ENCODE measurements around the gene CCDC80.

Gene CCDC80

GRCh38 chr3:112640930-112641801 lies at the start of gene CCDC80 (continued):
- no peak for TF ChIP-seq ZNF549 (tag by site-specific recombination; IDR thresholded peaks at IDR 0.05)
- TF ChIP-seq GLIS1 (tag by site-specific recombination; IDR thresholded peaks at IDR 0.05): peak; percentile 32; the same call in 1 of the 2 replicates
- TF ChIP-seq TCF7L2 (IDR thresholded peaks at IDR 0.05; ENCODE audit: borderline replicate concordance, low read depth, low read length): no peak
- TF ChIP-seq KLF16 (tag by site-specific recombination; IDR thresholded peaks at IDR 0.05): no peak
- no peak for TF ChIP-seq ZNF670 (tag by site-specific recombination; IDR thresholded peaks at IDR 0.05; ENCODE audit: low read depth)
- TF ChIP-seq ZNF335 (tag by site-specific recombination; conservative IDR thresholded peaks at IDR 0.05): peak; percentile 75
- no peak for TF ChIP-seq ZNF280C (tag by site-specific recombination; IDR thresholded peaks at IDR 0.05)
- no peak for TF ChIP-seq ZNF488 (tag by site-specific recombination; IDR thresholded peaks at IDR 0.05)
- 0 out of 2 replicates have a peak, but pooled peaks have one; percentile 23 for TF ChIP-seq ZEB2 (tag by site-specific recombination; IDR thresholded peaks at IDR 0.05)
- TF ChIP-seq ZNF311 (tag by site-specific recombination; IDR thresholded peaks at IDR 0.05; ENCODE audit: borderline replicate concordance): no peak
- peak; percentile 39; the same call in 1 of the 2 replicates for TF ChIP-seq PATZ1 (tag by site-specific recombination; IDR thresholded peaks at IDR 0.05)
- TF ChIP-seq SP2 (tag by site-specific recombination; IDR thresholded peaks at IDR 0.05): peak; percentile 13; the same call in 1 of the 2 replicates
- no peak for TF ChIP-seq ZFP3 (tag by site-specific recombination; IDR thresholded peaks at IDR 0.05; ENCODE audit: low read depth)
- no peak for TF ChIP-seq ZBTB6 (tag by site-specific recombination; IDR thresholded peaks at IDR 0.05)
- no peak for TF ChIP-seq ZNF274 (IDR thresholded peaks at IDR 0.05; ENCODE audit: low read length)
- no peak for TF ChIP-seq ZNF274 (tag by site-specific recombination; IDR thresholded peaks at IDR 0.05; ENCODE audit: borderline replicate concordance)
- 0 out of 2 replicates have a peak, but pooled peaks have one; percentile 32 for TF ChIP-seq ZSCAN4 (tag by site-specific recombination; IDR thresholded peaks at IDR 0.05)
- TF ChIP-seq ZNF501 (tag by site-specific recombination; IDR thresholded peaks at IDR 0.05): peak; percentile 15; the same call in 1 of the 2 replicates
- no peak for TF ChIP-seq ZNF302 (tag by site-specific recombination; IDR thresholded peaks at IDR 0.05; ENCODE audit: low read depth)
- TF ChIP-seq ZNF175 (tag by site-specific recombination; IDR thresholded peaks at IDR 0.05): no peak
- TF ChIP-seq SCRT1 (tag by site-specific recombination; IDR thresholded peaks at IDR 0.05; ENCODE audit: borderline replicate concordance): no peak
- no peak for TF ChIP-seq ZNF785 (tag by site-specific recombination; IDR thresholded peaks at IDR 0.05)
- no peak for TF ChIP-seq ZNF423 (tag by site-specific recombination; IDR thresholded peaks at IDR 0.05)
- 0 out of 2 replicates have a peak, but pooled peaks have one; percentile 35 for TF ChIP-seq ZSCAN30 (tag by site-specific recombination; IDR thresholded peaks at IDR 0.05)
- no peak for TF ChIP-seq SALL2 (tag by site-specific recombination; IDR thresholded peaks at IDR 0.05; ENCODE audit: borderline replicate concordance)
- TF ChIP-seq ZNF132 (tag by site-specific recombination; IDR thresholded peaks at IDR 0.05; ENCODE audit: borderline replicate concordance): no peak
- TF ChIP-seq ZNF513 (tag by site-specific recombination; IDR thresholded peaks at IDR 0.05): 0 out of 2 replicates have a peak, but pooled peaks have one; percentile 36
- no peak for TF ChIP-seq ZBTB21 (tag by site-specific recombination; IDR thresholded peaks at IDR 0.05)
- TF ChIP-seq ZNF350 (tag by site-specific recombination; IDR thresholded peaks at IDR 0.05): no peak
- peak; percentile 92; the same call in 1 of the 2 replicates for TF ChIP-seq TRIM28 (IDR thresholded peaks at IDR 0.05; ENCODE audit: borderline replicate concordance, low read length)
- no peak for TF ChIP-seq OVOL3 (tag by site-specific recombination; IDR thresholded peaks at IDR 0.05)
